HL-60 (cell line): ENCODE results near the gene CPB1.

Source experiments
- DNase-seq, 2 experiments: peaks; one replicate each; pipeline ENCODE4 v3.0.0-alpha.2; 2010 to 2020; ENCODE audit warnings: low read depth in 1 of 2, low spot score in 1 of 2
- H3K27ac ChIP-seq: fragments of 250-450 bp; sonication (Bioruptor Pico); replicated peaks from 2 replicates; pipeline ENCODE4 v1.5.1; 2020; ENCODE audit warnings: mild to moderate bottlenecking, moderate library complexity
- H3K27me3 ChIP-seq: fragments of 250-450 bp; sonication (Bioruptor Pico); 2 replicates; pipeline ENCODE4 v1.5.1; 2021; ENCODE audit warnings: mild to moderate bottlenecking, moderate library complexity; ENCODE audit not compliant: insufficient read depth, poor library complexity, severe bottlenecking
- H3K4me3 ChIP-seq: replicated peaks from 2 replicates; pipeline ENCODE4 v1.5.1; 2011; ENCODE audit warnings: mild to moderate bottlenecking, control low read depth, low read length; ENCODE audit not compliant: insufficient read depth
- CTCF ChIP-seq: IDR thresholded peaks from one replicate; pipeline ENCODE4 v1.5.1; 2011; ENCODE audit warnings: low read length, control low read depth, inconsistent platforms; ENCODE audit not compliant: insufficient read depth
- GABPA ChIP-seq: IDR thresholded peaks from 2 replicates; pipeline ENCODE4 v1.6.1; 2012; ENCODE audit warnings: low read depth
- POLR2AphosphoS5 ChIP-seq: IDR thresholded peaks from 2 replicates; pipeline ENCODE4 v1.6.1; 2012; ENCODE audit warnings: low read depth
- REST ChIP-seq: IDR thresholded peaks from 2 replicates; pipeline ENCODE4 v1.6.1; 2012; ENCODE audit warnings: low read depth; ENCODE audit not compliant: insufficient replicate concordance
- SPI1 ChIP-seq: IDR thresholded peaks from 2 replicates; pipeline ENCODE4 v1.6.1; 2012; ENCODE audit warnings: low read depth, mild to moderate bottlenecking, borderline replicate concordance

The CPB1 gene

GRCh38 chr3:148856384-148856783, 28.8 kb downstream of the CPB1 start:
- Histone ChIP-seq H3K4me3 (no peak overlapping the region), H3K27me3 (no peaks in the 10 kb centered on the region), H3K27ac (no peak overlapping the region)
- TF ChIP-seq POLR2AphosphoS5 (no peak), GABPA (no peak), CTCF (no peak), SPI1 (no peak), REST (no peak)
- no peak for DNase-seq

GRCh38 chr3:148857316-148857715, 29.7 kb downstream of the CPB1 start:
- TF ChIP-seq SPI1, result no peak
- H3K27ac ChIP-seq, result no peak overlapping the region
- no peak for DNase-seq
- H3K27me3 ChIP-seq, result no peaks in the 10 kb centered on the region
- H3K4me3 ChIP-seq, result no peak overlapping the region

- Histone ChIP-seq H3K4me3 (no peak overlapping the region), H3K27ac (no peak overlapping the region), H3K27me3 (no peaks in the 10 kb centered on the region)
- peak in 1 of 2 experiments; percentile 3 for DNase-seq
- TF ChIP-seq CTCF (peak; percentile 27), SPI1 (no peak)
Measured at GRCh38 chr3:148861277-148861869, 33.8 kb downstream of the CPB1 start.

- TF ChIP-seq GABPA, result no peak
- TF ChIP-seq SPI1, result no peak
- no peak for TF ChIP-seq CTCF
- TF ChIP-seq REST, result no peak
- TF ChIP-seq POLR2AphosphoS5, result no peak
- no peak for DNase-seq
- no peak overlapping the region for H3K27ac ChIP-seq
- no peaks in the 10 kb centered on the region for H3K27me3 ChIP-seq
- H3K4me3 ChIP-seq, result no peak overlapping the region
Measured at GRCh38 chr3:148863297-148863696, 35.7 kb downstream of the CPB1 start.
